ENCODE data around the gene VGLL4.
A peak's percentile ranks its signal among the peaks of the same experiment; 100 is the strongest.

- TF ChIP-seq, protein P1, sequence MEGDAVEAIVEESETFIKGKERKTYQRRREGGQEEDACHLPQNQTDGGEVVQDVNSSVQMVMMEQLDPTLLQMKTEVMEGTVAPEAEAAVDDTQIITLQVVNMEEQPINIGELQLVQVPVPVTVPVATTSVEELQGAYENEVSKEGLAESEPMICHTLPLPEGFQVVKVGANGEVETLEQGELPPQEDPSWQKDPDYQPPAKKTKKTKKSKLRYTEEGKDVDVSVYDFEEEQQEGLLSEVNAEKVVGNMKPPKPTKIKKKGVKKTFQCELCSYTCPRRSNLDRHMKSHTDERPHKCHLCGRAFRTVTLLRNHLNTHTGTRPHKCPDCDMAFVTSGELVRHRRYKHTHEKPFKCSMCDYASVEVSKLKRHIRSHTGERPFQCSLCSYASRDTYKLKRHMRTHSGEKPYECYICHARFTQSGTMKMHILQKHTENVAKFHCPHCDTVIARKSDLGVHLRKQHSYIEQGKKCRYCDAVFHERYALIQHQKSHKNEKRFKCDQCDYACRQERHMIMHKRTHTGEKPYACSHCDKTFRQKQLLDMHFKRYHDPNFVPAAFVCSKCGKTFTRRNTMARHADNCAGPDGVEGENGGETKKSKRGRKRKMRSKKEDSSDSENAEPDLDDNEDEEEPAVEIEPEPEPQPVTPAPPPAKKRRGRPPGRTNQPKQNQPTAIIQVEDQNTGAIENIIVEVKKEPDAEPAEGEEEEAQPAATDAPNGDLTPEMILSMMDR (conservative IDR thresholded peaks at IDR 0.05; ENCODE audit: low read depth, low read length) = peak; percentile 42
- TF ChIP-seq RAD21 (IDR thresholded peaks at IDR 0.05; ENCODE audit: low read length) (peak; percentile 65), MAFK (IDR thresholded peaks at IDR 0.05; ENCODE audit: low read depth, low read length) (no peak; the same call in 1 of the 2 replicates), POLR2A (IDR thresholded peaks at IDR 0.05; ENCODE audit: low read depth, low read length) (no peak), ELK1 (IDR thresholded peaks at IDR 0.05; ENCODE audit: borderline replicate concordance, low read depth, low read length) (no peak), BHLHE40 (IDR thresholded peaks at IDR 0.05; ENCODE audit: low read depth, low read length) (peak; percentile 97), RCOR1 (IDR thresholded peaks at IDR 0.05; ENCODE audit: insufficient replicate concordance, low read length) (peak; percentile 49), CEBPB (IDR thresholded peaks at IDR 0.05; ENCODE audit: low read depth, low read length) (peak; percentile 89), CHD1 (IDR thresholded peaks at IDR 0.05; ENCODE audit: low read depth, low read length) (0 out of 2 replicates have a peak, but pooled peaks have one; percentile 35), SMC3 (IDR thresholded peaks at IDR 0.05; ENCODE audit: low read depth, low read length) (peak; percentile 43), MXI1 (IDR thresholded peaks at IDR 0.05; ENCODE audit: borderline replicate concordance, low read depth, low read length) (peak; percentile 94), MAZ (IDR thresholded peaks at IDR 0.05; ENCODE audit: borderline replicate concordance, low read depth, low read length) (no peak), FOS (IDR thresholded peaks at IDR 0.05; ENCODE audit: low read depth, low read length) (peak; percentile 36)
These were observed 113.5 kb downstream of the VGLL4 start for GRCh38 chr3:11530153-11530721.

Data from IMR-90 (cell line).